IPS-NIHi11 (cell line): ENCODE measurements around the gene NPIPB2.
"Not testable (repeated sequence)": the region's sequence is repeated elsewhere in the genome, so short reads cannot be mapped to it uniquely, and the experiment has no call there.

Experiments used
- DNase-seq: peaks from one replicate; pipeline ENCODE4 v3.0.0; 2012; ENCODE audit warnings: mixed read lengths, low spot score

Gene NPIPB2

DNA sequence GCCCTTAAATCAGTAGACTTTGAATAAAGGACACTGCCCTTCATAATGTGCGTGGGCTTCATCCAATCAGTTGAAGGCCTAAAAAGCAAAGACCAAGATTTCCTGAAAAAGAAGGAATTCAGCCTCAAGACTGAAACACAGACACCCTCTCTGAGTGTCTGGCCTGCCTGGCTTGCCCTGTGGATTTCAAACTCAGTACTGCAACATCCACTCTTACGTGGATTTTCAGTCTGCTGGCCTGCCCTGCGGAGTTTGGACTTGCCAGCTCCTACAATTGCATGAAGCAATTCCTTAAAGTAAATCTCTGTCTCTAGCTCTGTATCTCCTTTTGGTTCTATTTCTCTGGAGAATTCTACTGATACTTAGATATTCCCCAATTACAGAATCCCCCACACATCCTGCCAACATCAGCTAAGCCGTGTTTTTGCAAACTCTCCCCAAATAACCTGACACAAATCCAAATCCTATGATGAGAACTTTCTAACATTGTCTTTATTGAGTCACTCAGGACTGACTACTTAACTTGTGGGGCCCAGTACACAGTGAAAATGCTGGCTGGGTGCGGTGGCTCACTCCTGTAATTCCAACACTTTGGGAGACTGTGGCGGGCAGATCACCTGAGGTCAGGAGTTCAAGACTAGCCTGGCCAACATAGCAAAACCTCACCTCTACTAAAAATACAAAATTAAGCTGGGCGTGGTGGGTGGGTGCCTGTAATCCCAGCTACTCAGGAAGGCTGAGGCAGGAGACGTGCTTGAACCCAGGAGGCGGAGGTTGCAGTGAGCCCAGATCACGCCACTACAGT, 15.9 kb upstream of the NPIPB2 start:
- no peak for DNase-seq

DNA sequence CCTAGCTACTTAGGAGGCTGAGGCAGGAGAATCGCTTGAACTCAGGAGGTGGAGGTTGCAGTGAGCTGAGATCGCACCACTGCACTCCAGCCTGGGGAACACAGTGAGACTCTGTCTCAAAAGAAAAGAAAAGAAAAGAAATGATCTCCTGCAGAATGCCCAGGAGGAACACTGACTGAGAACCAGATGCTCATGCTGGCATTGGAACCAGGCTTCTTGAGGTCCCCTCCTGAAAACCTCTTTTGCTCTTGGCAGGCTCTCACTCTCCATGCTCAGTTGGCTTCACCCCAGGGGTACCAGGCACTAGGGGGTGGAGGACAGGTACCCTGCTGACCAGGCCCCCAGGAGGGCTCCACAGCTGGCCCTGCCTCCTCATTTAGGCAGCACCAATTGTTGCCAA, 14.7 kb upstream of the NPIPB2 start:
- DNase-seq = no peak

DNA sequence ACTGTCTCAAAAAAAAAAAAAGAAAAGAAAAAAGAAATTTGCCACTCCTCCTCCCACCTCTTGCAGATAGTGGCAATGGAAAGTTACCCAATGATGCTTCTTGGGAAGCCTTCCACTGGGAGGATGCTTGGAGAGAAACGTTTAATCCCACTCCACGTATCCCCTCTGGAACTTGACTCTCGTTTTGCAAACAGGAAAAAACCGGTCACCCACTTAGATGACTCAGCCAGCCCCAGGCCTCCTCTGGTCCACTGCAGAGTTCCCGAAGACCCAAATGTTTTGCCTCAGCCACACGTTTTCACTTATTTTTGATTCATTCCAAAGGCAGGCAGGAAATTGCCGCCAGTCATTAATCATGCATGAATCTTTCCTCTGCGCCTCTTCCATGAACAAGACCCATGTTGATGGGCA, 13.9 kb upstream of the NPIPB2 start:
- no peak for DNase-seq

DNA sequence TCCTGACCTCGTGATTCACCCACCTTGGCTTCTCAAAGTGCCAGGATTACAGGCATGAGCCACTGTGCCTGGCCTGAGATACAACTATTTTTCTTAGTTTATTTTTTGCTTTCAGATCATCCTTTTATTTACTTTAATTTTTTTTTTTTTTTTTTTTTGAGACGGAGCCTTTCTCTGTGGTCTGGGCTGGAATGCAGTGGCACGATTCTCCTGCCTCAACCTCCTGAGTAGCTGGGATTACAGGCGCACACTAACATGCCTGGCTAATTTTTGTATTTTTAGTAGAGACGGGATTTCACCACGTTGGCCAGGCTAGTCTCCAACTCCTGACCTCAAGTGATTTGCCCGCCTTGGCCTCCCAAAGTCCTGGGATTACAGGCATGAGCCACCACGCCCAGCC, 11.7 kb upstream of the NPIPB2 start:
- not testable (repeated sequence) for DNase-seq

DNA sequence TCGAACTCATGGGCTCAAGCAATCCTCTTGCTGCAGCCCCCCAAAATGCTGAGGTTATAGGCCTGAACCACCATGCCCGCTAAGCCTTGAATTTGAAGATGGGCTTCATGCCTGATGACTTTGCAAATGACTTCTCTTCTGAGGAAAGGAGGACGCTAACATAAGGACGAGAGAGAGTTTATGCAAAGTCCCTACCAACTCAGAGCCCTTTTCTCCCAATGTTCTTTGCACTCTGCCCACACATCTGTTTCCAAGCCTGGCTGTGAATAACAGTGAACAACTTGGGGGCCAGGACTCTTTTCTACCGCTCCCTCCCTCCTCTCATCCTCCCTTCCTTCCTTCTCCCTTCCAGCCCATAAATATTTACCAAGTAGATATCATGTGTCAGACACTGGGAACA, 8.5 kb upstream of the NPIPB2 start:
- no peak for DNase-seq

DNA sequence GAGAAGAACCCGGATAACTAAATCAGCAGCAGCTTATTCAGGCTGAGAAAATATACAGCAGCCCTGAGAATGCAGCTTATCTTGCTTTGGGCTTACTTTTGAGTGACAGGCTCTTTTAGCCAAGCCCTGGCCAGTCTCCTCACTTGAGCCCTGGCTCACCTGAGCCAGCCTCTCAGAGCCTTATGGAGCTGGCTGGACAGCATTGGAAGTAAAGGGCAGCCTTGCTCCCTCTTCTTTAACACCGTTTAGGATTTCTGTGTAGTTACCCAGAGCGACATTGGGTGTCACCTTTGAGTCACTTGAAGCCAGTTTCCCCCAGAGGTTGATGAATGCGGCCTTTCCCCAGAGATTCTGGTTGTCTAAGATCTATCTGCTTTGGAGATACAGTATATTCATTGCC, 7.7 kb upstream of the NPIPB2 start:
- DNase-seq = peak; percentile 64

DNA sequence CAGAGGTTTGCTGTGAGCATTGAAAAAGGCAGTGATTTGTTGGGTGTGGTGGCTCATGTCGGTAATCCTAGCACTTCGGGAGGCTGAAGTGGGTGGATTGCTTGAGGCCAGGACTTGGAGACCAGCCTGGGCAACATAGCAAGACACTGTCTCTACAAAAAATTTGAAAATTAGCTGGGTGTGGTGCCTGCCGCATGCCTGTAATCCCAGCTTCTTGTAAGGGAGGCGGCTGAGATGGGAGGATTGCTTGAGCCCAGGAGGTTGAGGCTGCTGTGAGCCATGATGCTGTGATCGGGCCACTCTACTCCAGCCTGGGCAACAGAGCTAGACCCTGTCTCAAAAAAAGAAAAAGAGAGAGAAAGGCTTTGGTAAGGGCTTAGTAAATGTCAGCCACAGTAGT, 7.0 kb upstream of the NPIPB2 start:
- DNase-seq = no peak

DNA sequence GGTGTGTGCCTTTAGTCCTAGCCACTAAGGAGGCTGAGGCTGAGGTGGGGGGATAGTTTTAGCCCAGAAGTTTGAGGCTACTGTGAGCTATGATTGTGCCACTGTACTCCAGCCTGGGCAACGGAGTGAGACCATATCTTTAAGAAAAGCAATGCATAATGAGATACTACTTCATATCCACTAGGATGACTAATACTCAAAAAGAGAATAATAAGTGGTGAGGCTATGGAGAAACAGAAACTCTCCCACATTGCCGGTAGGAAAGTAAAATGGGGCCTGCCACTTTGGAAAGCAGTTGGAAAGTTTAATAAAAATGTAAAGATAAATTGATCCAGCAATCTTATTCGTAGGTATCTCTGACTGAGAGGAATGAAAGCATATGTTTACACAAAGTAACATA, 4.6 kb upstream of the NPIPB2 start:
- DNase-seq = no peak

DNA sequence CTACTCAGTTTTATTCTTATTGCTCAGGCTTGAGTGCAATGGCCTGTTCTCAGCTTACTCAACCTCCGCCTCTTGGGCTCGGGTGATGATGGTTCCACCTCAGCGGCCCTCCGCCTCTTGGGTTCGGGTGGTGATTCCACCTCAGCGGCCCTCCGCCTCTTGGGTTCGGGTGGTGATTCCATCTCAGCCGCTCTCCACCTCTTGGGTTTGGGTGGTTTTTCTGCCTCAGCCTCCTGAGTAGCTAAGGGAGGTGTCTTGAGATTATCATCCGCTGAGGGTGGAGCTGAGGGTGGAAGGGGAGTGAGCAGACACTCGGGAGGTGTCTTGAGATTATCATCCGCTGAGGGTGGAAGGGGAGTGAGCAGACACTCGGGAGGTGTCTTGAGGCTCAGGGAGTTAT, 14.5 kb downstream of the NPIPB2 start:
- not testable (repeated sequence) for DNase-seq

DNA sequence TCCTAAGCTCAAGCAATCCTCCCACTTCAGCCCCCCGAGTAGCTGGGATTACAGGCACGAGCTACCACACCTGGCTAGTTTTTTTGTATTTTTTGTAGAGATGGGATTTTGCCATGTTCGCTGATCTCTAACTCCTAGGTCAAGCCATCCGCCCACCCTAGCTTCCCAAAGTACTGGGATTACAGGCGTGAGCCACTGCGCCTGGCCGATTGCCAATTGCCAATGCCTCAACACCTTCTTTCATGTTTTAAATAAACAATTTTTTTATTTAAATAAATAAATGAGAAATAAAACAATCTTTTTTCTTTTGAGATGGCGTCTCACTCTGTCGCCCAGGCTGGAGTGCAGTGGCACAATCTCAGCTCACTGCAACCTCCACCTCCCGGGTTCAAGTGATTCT, 17.8 kb downstream of the NPIPB2 start:
- DNase-seq = not testable (repeated sequence)

DNA sequence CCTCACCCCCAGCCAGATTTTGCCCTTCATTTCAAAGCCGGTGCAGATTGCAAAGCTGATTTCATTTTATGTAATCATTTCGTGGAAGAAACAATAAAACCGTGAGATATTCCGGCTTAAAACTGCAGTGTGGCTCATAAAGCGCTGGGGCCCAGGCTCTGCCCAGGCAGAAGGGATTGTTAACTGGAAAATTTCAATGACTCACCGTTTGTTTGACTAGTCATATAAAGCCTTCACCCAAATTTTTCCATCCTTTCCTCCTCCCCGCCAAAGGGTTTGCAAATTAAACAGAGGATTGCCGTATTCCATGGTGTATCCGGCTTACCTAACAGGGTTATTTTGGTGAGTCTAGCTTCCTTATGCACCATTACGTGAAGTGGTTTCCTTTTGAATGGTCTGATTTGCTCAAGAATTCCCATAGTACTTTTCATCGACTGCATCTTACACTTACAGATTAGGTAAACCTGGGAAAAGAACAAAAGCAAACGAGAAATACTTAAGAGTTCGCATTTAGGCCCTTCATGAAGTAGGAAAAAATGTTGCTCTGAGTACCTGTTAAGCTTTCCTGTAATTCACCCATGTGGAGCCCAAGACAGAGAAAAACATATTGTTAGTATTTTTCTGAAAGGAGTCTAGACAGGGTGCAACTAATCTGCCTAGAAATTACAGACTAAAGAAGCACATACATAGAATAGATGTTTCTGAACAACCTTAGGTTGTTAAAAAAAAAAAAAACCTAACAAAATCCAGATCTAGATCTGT, 25.1 kb downstream of the NPIPB2 start:
- DNase-seq = no peak

DNA sequence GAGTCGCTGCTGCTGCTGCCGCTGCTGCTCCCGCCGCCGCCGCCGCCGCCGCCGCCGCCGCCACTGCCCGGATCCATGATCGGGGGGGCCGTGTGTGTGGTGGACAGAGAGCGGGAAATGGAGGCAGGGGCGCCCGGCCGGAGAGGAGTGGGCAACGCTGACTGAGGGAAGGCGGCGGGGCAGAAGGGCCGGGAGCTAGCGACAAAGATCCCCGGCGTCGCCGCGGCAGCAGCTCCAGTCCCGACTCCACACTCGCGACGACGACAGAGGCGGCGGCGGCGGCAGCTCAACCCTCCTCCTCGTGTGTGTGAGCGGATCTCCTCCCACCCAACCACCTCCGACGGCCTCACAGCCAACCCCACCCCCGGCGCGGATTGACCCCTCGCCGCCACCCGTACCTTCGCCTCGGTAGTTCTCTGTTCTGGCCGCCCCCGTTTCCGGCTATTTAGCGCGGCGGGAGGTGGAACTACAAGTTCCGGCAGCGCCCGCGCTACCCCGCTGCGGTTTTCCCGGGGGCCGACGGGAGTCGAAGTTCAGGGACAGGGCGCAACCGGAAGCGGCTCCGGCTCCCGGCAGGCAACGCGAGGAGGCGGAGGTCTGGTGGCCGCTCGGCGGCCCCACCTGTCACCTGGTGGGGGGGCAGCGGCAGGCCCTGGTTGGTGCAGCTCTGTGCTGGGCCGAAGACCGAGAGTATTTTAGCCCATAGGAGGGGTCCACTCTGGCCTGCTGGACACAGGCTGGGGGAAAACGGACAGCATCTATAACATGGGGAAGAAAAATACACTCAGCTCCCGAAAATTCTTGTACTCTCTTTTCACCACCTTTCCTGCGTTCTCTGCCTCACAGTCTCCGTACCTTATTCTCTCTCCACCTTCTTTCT, 26.0 kb downstream of the NPIPB2 start, which contains the start of gene GSPT1:
Gene GSPT1 (minus strand): TSS at position 313 of the 880 bp plus-strand sequence. CDS start 236 bp downstream, at position 77.
- peak; percentile 97 for DNase-seq

DNA sequence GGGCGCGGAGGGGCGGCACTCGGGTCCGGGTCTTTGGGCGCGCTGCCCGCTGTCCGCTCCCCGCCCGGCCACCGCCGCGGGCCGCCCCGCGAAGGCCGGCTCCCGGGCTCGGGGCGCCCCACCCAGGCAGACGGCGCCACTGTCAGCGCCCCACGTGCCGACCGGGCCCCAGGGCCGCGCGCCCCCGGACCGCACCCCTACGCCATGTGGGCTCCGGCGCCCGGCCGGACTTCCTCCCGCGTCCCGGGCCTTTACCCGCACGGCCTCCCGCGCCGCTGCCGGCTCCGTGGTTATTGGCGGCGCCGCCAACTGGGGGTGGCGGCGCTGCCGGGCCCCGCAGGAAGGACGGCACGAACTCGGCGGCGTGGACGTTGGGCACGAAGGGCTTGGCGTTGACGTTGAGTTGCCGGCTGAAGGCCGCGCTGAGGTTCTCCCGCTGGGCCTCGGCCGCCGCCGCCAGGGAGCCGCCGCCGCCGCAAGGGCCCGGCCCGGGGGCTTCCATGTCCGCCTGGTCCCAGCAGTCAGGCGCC, 26.7 kb downstream of the NPIPB2 start:
- peak; percentile 50 for DNase-seq

DNA sequence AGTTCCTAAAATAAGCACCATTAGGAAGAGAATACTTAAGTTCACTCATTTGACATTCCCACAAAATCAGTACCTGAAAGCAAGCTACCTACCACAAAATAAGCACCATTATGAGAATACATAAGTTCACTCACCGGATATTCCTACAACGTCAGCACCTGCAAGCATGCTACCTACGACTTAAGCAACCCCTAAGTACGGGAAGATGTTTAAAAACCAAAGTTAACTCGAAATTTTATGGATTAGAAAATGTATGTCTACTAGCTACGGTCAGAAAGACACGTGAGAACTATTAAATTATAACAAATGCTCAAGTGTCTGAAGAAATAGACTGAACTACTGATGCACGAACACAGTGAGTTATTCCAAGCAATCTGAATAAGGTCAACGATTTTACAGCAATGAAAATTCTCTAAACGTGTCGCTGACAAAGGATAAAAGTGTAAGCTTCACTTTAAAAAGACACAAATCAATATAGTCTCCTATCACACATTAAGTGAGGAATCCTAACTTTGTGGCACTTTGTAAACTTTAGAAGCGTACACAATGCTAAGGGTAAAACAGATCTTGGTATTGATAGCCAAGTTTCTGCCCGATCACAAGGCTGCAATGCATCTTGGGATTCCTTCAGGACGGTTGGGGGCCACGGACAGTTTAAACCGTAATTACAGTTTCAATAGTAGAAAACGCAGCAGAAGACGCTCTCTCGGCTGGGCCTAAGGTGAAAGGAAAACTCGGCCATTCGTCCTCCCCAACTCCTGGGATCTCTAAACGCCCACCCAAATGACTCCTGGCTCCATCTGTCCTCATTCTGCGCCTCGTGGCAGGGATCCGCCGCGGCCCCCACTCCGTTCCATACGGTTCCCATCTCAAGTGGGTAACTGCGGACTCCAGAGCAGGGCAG, 27.4 kb downstream of the NPIPB2 start:
- DNase-seq = peak; percentile 26

DNA sequence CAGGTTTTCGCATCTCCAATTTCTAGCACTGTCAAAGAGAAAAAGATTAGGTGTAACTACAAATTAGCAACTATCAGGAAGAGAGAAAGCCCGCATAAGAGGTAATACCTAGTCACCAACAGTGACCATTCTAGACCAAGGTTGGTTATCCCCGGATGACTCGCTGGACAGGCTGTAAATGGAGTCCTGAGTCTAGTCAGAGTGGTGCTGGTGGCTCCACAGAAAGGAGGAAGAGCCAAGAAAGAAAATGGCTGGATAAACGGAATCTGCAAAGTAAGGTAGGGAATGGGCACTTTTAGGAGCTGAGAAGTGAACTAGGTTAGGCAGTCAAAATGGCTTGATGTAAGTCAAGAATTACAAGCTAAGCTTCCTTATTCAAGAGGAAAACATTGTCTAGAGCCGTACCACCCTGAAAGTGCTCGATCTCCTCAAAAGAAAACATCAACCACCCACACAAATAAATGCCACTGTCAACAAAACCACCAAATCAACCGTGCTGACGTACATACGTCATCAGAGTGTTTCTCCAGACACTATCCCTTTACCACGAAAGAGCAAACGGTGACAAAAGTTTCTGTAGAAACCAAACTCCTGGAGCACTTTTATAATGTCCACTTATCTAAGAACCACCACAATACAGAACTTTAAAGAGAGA, 28.3 kb downstream of the NPIPB2 start:
- no peak for DNase-seq

DNA sequence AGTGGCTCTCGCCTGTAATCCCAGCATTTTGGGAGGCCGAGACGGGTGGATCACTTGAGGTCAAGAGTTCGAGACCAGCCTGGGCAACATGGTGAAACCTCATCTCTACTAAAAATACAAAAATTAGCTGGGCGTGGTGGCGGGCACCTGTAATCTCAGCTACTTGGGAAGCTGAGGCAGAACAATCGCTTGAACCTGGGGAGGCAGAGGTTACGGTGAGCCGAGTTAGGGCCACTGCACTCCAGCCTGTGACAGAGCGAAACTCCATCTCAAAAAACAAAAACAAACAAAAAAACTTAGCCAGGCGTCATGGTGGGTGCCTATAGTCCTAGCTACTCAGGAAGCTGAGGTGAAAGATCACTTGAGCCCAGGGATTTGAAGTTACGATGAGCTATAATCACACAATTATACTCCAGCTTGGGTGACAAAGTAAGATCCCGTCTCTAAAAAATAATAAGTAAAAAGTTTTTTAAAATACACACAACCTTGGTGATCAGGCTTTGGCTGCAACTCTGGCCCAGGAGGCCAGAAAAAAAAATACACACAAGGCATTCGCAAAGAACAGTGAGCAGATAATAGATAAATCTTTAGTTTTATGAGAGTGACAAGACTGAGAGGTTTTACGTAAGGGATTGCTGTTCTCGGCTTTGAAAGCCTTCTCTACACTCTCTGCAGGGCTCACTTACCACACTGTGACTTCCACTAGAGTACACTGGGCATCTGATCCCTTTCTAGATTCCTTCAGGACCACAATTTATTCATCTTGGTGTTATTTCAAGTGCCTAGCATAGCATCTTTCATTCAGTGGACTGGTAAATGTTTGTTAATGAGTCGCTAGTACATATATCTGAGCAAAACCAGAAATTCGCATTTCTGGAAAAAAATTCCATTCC, 31.9 kb downstream of the NPIPB2 start:
- no peak for DNase-seq

DNA sequence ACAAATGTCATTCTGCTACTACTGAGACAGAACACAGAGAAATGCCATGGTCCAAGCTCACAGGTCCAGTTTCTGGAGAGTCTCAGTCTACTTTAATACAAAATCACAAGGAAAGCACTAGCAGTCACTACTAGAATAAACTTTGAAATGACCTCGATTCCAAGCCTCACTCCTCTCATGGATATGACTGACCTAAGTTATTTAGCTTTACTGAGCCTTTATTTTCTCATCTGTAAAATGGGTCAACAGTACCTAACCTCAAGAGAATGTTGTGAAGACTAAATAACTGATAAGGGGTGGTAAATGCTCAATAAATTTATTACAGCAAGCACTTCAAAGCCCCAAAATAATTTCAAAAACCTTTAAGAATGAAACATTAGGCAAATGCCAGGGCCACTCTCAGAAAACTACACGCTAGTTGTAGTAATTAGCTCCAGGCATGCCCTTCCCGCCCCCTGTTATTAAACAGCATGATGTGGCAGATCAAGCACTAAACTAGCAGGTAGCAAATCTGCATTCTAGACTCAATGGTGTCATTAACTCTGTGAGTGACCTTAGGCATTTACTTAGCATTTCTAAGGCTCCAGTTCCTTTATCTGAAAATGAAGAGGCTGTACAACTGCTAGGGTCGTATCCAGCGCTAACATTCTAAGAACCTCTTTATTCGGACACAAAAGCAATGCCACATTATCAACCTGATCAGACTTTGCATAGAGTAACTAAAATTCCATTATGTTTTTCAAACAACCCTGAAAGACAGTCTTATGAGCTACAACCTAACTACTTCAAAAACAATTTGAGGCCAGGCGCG, 34.5 kb downstream of the NPIPB2 start:
- DNase-seq = no peak

DNA sequence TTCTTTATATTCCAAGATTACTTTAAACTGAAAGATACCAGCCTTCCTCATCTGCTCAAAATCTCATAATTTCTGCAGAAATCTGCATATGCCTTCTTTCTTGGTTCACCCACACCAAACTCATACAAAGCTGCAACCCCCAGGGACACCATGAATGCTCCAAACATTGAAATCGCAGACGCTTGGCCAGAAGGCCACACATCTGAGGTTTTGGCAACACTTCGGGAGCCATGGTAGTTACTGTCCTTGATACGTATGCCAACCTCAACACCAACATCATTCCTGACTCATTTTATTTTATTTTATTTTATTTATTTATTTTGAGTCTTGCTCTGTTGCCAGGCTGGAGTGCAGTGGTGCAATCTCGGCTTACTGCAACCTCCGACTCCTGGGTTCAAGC, 37.9 kb downstream of the NPIPB2 start:
- no peak for DNase-seq

DNA sequence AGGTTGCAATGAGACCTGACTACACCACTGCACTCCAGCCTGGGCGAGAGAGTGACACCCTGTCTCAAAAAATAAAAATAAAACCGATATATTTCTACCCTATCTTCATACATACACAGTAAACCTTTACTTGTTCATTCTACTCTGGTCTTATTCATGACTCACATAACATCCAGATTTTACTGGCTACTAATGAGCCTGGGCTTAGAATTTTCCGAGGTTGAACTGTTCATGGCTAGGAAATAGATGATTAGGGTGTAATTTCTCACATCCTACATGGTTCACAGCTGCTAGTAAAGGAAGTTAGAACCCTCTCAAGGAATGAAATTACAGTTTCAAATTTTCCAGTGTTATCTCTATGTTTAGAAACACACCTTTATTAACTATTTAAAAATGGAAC, 40.8 kb downstream of the NPIPB2 start:
- no peak for DNase-seq
